GM23338 (cell line): Measurements from ENCODE around the gene GTPBP1. TPM values are rescaled to one million over a fixed set of nuclear protein-coding genes. Genes with fewer than 3 reads are reported as not detected.

ENCODE experiments used
- ATAC-seq: fragments of 200-7000 bp; cut with Tn5 transposase; 3 replicates; pipeline ENCODE4 v1.9.1; 2020
- DNase-seq: peaks from one replicate; pipeline ENCODE4 v3.0.0-alpha.2; 2015; ENCODE audit warnings: low spot score
- H2AFZ ChIP-seq: fragments of 200-600 bp; sonication (generic); 2 replicates; pipeline ENCODE4 v1.8.0; 2016; ENCODE audit warnings: antibody characterized with exemption, mild to moderate bottlenecking, moderate library complexity
- H3F3A ChIP-seq: fragments of 200-600 bp; sonication (generic); replicated peaks from 2 replicates; pipeline ENCODE4 v1.8.0; 2017; ENCODE audit warnings: antibody characterized with exemption, mixed run types, low read depth
- H3K27ac ChIP-seq: fragments of 200-600 bp; sonication (generic); 2 replicates; pipeline ENCODE4 v1.6.1; 2016; ENCODE audit warnings: low read depth
- H3K27me3 ChIP-seq: fragments of 200-600 bp; sonication (generic); 2 replicates; pipeline ENCODE4 v1.8.0; 2016; ENCODE audit warnings: mild to moderate bottlenecking, mixed run types, moderate library complexity; ENCODE audit not compliant: insufficient read depth
- H3K36me3 ChIP-seq: fragments of 200-600 bp; sonication (generic); 2 replicates; pipeline ENCODE4 v1.8.0; 2016; ENCODE audit warnings: mild to moderate bottlenecking; ENCODE audit not compliant: insufficient read depth
- H3K4me1 ChIP-seq: fragments of 200-600 bp; sonication (generic); 2 replicates; pipeline ENCODE4 v1.8.0; 2016; ENCODE audit warnings: mild to moderate bottlenecking, moderate library complexity; ENCODE audit not compliant: insufficient read depth
- H3K4me2 ChIP-seq: fragments of 200-600 bp; sonication (generic); 2 replicates; pipeline ENCODE4 v1.7.1; 2017; ENCODE audit warnings: mixed run types
- H3K4me3 ChIP-seq: fragments of 200-600 bp; sonication (generic); 2 replicates; pipeline ENCODE4 v1.6.1; 2016; ENCODE audit warnings: mixed run types
- H3K79me2 ChIP-seq: fragments of 200-600 bp; sonication (generic); replicated peaks from 2 replicates; pipeline ENCODE4 v1.8.0; 2017; ENCODE audit warnings: mild to moderate bottlenecking; ENCODE audit not compliant: insufficient read depth
- H3K9me2 ChIP-seq: fragments of 200-600 bp; sonication (generic); 2 replicates; pipeline ENCODE4 v1.8.0; 2017; ENCODE audit not compliant: insufficient read depth
- H4K20me1 ChIP-seq: fragments of 200-600 bp; sonication (generic); replicated peaks from 2 replicates; pipeline ENCODE4 v1.8.0; 2017; ENCODE audit warnings: mild to moderate bottlenecking; ENCODE audit not compliant: insufficient read depth
- H3K27ac Mint-ChIP-seq: 2 replicates; pipeline ENCODE4 v1.8.0; 2020; ENCODE audit warnings: inconsistent platforms, mild to moderate bottlenecking, moderate library complexity, mixed read lengths
- H3K27me3 Mint-ChIP-seq: 3 replicates; pipeline ENCODE4 v1.8.0; 2022; ENCODE audit warnings: low read depth, mild to moderate bottlenecking, moderate library complexity, mixed read lengths, inconsistent platforms; ENCODE audit not compliant: insufficient read depth, poor library complexity
- H3K36me3 Mint-ChIP-seq: 3 replicates; pipeline ENCODE4 v1.8.0; 2021; ENCODE audit warnings: low read depth, mild to moderate bottlenecking, inconsistent platforms, moderate library complexity, mixed read lengths
- H3K4me1 Mint-ChIP-seq: 3 replicates; pipeline ENCODE4 v1.8.0; 2020; ENCODE audit warnings: mild to moderate bottlenecking, inconsistent platforms, mixed read lengths
- H3K4me3 Mint-ChIP-seq: 3 replicates; pipeline ENCODE4 v1.8.0; 2021; ENCODE audit warnings: moderate library complexity, mild to moderate bottlenecking, inconsistent platforms, mixed read lengths
- H3K9me3 Mint-ChIP-seq: 3 replicates; pipeline ENCODE4 v1.8.0; 2020; ENCODE audit warnings: moderate library complexity, mild to moderate bottlenecking, inconsistent platforms, mixed read lengths
- CREB1 ChIP-seq: fragments of 250-450 bp; sonication (Bioruptor Pico); IDR thresholded peaks from 2 replicates; pipeline ENCODE4 v1.5.0; 2020; ENCODE audit warnings: low read depth, mild to moderate bottlenecking, moderate library complexity
- CTCF ChIP-seq, 2 experiments: fragments of 200-600 bp in 1 of 2; sonication (generic) in 1 of 2; conservative IDR thresholded peaks; 2 replicates each; pipeline versions ENCODE4 v1.5.1 to v1.6.1; 2016 to 2017; ENCODE audit warnings: antibody characterized with exemption in 2 of 2, low read depth in 2 of 2, mild to moderate bottlenecking in 2 of 2, moderate library complexity in 1 of 2
- EZH2phosphoT487 ChIP-seq: fragments of 200-600 bp; sonication (generic); IDR thresholded peaks from one replicate; pipeline ENCODE4 v1.8.1; 2018; ENCODE audit warnings: antibody characterized with exemption; ENCODE audit not compliant: unreplicated experiment
- JUNB ChIP-seq: IDR thresholded peaks from one replicate; pipeline ENCODE4 v1.6.1; 2016; ENCODE audit warnings: antibody characterized with exemption; ENCODE audit not compliant: unreplicated experiment
- NANOG ChIP-seq: IDR thresholded peaks from 2 replicates; pipeline ENCODE4 v1.6.1; 2016; ENCODE audit warnings: antibody characterized with exemption, borderline replicate concordance
- POLR2AphosphoS5 ChIP-seq: IDR thresholded peaks from 2 replicates; pipeline ENCODE4 v1.6.1; 2016; ENCODE audit warnings: antibody characterized with exemption, low read depth
- ZNF114 ChIP-seq: fragments of 250-450 bp; sonication (Bioruptor Pico); IDR thresholded peaks from 2 replicates; pipeline ENCODE4 v1.5.0; 2020; ENCODE audit warnings: mild to moderate bottlenecking, moderate library complexity
- ZNF331 ChIP-seq: fragments of 250-450 bp; sonication (Bioruptor Pico); IDR thresholded peaks from 2 replicates; pipeline ENCODE4 v1.5.0; 2020; ENCODE audit warnings: low read depth, mild to moderate bottlenecking, moderate library complexity
- polyA plus RNA-seq: library from polyadenylated mRNA; unstranded; fragments of >200 nt; fragmentation: Nextera tagmentation; extraction: Ambion mirVana; gene quantifications from 2 replicates; pipeline ENCODE4 v1.2.1, GENCODE V29; 2016
- total RNA-seq: library from RNA; depleted of rRNA; stranded (reverse); fragments of >200 nt; shearing (Covaris generic); gene quantifications from 2 replicates; pipeline ENCODE4 v1.2.3, GENCODE V29; 2014
- TF ChIP-seq, protein P1 (sequence below): fragments of 250-450 bp; sonication (Bioruptor Pico); IDR thresholded peaks from 2 replicates; pipeline ENCODE4 v1.5.0; 2020; ENCODE audit warnings: mild to moderate bottlenecking, moderate library complexity
- TF ChIP-seq, protein P2 (sequence below): IDR thresholded peaks from one replicate; pipeline ENCODE4 v1.6.1; 2018; ENCODE audit warnings: antibody characterized with exemption; ENCODE audit not compliant: unreplicated experiment
- TF ChIP-seq, protein P3 (sequence below): IDR thresholded peaks from 2 replicates; pipeline ENCODE4 v1.6.1; 2016; ENCODE audit warnings: antibody characterized with exemption

Gene GTPBP1
- total and polyA plus RNA-seq, 2 experiments from 2014 or later, result 27.2 to 88.4 TPM

- TF ChIP-seq CTCF (conservative IDR thresholded peaks at IDR 0.05; ENCODE audit: low read depth in 2 of 2), result no peak
- TF ChIP-seq, protein P1, sequence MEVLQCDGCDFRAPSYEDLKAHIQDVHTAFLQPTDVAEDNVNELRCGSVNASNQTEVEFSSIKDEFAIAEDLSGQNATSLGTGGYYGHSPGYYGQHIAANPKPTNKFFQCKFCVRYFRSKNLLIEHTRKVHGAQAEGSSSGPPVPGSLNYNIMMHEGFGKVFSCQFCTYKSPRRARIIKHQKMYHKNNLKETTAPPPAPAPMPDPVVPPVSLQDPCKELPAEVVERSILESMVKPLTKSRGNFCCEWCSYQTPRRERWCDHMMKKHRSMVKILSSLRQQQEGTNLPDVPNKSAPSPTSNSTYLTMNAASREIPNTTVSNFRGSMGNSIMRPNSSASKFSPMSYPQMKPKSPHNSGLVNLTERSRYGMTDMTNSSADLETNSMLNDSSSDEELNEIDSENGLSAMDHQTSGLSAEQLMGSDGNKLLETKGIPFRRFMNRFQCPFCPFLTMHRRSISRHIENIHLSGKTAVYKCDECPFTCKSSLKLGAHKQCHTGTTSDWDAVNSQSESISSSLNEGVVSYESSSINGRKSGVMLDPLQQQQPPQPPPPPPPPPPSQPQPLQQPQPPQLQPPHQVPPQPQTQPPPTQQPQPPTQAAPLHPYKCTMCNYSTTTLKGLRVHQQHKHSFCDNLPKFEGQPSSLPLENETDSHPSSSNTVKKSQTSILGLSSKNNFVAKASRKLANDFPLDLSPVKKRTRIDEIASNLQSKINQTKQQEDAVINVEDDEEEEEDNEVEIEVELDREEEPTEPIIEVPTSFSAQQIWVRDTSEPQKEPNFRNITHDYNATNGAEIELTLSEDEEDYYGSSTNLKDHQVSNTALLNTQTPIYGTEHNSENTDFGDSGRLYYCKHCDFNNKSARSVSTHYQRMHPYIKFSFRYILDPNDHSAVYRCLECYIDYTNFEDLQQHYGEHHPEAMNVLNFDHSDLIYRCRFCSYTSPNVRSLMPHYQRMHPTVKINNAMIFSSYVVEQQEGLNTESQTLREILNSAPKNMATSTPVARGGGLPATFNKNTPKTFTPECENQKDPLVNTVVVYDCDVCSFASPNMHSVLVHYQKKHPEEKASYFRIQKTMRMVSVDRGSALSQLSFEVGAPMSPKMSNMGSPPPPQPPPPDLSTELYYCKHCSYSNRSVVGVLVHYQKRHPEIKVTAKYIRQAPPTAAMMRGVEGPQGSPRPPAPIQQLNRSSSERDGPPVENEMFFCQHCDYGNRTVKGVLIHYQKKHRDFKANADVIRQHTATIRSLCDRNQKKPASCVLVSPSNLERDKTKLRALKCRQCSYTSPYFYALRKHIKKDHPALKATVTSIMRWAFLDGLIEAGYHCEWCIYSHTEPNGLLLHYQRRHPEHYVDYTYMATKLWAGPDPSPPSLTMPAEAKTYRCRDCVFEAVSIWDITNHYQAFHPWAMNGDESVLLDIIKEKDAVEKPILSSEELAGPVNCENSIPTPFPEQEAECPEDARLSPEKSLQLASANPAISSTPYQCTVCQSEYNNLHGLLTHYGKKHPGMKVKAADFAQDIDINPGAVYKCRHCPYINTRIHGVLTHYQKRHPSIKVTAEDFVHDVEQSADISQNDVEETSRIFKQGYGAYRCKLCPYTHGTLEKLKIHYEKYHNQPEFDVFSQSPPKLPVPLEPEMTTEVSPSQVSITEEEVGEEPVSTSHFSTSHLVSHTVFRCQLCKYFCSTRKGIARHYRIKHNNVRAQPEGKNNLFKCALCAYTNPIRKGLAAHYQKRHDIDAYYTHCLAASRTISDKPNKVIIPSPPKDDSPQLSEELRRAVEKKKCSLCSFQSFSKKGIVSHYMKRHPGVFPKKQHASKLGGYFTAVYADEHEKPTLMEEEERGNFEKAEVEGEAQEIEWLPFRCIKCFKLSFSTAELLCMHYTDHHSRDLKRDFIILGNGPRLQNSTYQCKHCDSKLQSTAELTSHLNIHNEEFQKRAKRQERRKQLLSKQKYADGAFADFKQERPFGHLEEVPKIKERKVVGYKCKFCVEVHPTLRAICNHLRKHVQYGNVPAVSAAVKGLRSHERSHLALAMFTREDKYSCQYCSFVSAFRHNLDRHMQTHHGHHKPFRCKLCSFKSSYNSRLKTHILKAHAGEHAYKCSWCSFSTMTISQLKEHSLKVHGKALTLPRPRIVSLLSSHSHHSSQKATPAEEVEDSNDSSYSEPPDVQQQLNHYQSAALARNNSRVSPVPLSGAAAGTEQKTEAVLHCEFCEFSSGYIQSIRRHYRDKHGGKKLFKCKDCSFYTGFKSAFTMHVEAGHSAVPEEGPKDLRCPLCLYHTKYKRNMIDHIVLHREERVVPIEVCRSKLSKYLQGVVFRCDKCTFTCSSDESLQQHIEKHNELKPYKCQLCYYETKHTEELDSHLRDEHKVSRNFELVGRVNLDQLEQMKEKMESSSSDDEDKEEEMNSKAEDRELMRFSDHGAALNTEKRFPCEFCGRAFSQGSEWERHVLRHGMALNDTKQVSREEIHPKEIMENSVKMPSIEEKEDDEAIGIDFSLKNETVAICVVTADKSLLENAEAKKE (CRISPR knock-in tag), result no peak
- no peak for TF ChIP-seq ZNF114 (CRISPR knock-in tag)
- no peak for TF ChIP-seq JUNB
Observed at GRCh38 chr22:38738475-38739070, 32.8 kb downstream of the GTPBP1 start (continued).

DNA sequence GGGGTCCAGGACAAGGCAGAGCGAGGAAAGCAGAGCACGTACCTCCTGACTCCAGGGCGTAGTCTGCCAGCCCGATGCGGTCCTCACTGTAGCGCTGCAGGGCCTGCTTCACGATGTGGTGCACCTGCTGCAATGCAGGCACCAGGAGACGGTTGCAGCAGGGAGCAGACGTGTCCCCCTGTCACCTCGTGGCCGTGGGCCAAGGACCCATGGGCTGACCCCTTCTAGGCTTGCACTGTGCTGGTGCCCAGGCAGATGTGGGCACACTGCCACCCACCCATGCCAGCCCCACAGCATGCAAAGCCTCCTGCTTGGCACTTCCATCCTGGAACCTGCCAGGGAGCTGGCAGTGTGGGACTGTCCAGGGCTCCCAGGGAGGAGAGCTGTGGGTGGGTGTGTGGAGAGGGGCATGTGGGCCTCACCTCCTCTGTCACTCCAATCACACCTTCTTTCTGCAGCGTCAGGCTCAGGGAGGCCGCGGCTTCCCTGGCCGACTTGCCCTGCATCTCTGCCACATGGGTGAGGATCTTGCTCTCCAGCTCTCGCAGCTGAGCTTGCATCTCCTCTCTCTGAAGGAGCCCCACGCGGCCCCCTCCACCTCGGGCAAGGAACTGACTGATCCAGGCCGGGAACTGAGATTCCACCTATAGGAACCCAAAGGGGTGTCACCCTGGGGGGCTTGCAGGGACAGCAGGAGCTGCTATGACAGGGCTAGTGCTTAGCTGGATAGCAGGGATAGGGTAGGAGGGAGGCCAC lies 33.7 kb downstream of the GTPBP1 start:
- Histone ChIP-seq H3F3A (no peaks in the 10 kb centered on the region), H3K79me2 (no peaks in the 10 kb centered on the region), H3K27ac (no peak overlapping the region), H3K4me3 (no peak overlapping the region), H3K36me3 (no peaks in the 10 kb centered on the region), H3K27me3 (no peaks in the 10 kb centered on the region), H3K9me2 (no peaks in the 10 kb centered on the region), H2AFZ (no peak overlapping the region), H3K4me1 (no peaks in the 10 kb centered on the region), H3K4me2 (no peak overlapping the region), H4K20me1 (peaks cover 6% of the 10 kb centered on the region)
- H3K27ac Mint-ChIP-seq, result no peak overlapping the region
- no peak overlapping the region for H3K4me3 Mint-ChIP-seq
- H3K36me3 Mint-ChIP-seq, result peaks cover 34% of the 10 kb centered on the region; the same call in 2 of the 3 replicates
- no peak for ATAC-seq
- TF ChIP-seq JUNB (no peak), NANOG (no peak), ZNF114 (CRISPR knock-in tag) (no peak), ZNF331 (CRISPR knock-in tag) (no peak), EZH2phosphoT487 (no peak), CREB1 (CRISPR knock-in tag) (no peak), POLR2AphosphoS5 (no peak)
- TF ChIP-seq, protein P2, sequence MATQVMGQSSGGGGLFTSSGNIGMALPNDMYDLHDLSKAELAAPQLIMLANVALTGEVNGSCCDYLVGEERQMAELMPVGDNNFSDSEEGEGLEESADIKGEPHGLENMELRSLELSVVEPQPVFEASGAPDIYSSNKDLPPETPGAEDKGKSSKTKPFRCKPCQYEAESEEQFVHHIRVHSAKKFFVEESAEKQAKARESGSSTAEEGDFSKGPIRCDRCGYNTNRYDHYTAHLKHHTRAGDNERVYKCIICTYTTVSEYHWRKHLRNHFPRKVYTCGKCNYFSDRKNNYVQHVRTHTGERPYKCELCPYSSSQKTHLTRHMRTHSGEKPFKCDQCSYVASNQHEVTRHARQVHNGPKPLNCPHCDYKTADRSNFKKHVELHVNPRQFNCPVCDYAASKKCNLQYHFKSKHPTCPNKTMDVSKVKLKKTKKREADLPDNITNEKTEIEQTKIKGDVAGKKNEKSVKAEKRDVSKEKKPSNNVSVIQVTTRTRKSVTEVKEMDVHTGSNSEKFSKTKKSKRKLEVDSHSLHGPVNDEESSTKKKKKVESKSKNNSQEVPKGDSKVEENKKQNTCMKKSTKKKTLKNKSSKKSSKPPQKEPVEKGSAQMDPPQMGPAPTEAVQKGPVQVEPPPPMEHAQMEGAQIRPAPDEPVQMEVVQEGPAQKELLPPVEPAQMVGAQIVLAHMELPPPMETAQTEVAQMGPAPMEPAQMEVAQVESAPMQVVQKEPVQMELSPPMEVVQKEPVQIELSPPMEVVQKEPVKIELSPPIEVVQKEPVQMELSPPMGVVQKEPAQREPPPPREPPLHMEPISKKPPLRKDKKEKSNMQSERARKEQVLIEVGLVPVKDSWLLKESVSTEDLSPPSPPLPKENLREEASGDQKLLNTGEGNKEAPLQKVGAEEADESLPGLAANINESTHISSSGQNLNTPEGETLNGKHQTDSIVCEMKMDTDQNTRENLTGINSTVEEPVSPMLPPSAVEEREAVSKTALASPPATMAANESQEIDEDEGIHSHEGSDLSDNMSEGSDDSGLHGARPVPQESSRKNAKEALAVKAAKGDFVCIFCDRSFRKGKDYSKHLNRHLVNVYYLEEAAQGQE, result no peak
- TF ChIP-seq, protein P3, sequence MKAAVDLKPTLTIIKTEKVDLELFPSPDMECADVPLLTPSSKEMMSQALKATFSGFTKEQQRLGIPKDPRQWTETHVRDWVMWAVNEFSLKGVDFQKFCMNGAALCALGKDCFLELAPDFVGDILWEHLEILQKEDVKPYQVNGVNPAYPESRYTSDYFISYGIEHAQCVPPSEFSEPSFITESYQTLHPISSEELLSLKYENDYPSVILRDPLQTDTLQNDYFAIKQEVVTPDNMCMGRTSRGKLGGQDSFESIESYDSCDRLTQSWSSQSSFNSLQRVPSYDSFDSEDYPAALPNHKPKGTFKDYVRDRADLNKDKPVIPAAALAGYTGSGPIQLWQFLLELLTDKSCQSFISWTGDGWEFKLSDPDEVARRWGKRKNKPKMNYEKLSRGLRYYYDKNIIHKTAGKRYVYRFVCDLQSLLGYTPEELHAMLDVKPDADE, result no peak
- DNase-seq, result no peak
- H3K27me3 Mint-ChIP-seq, result peaks cover 21% of the 10 kb centered on the region
- H3K4me1 Mint-ChIP-seq, result peaks cover 4% of the 10 kb centered on the region
- H3K9me3 Mint-ChIP-seq, result no peaks in the 10 kb centered on the region; the same call in 2 of the 3 replicates
